Measurements from ENCODE around the gene XXYLT1.

Gene XXYLT1

DNA sequence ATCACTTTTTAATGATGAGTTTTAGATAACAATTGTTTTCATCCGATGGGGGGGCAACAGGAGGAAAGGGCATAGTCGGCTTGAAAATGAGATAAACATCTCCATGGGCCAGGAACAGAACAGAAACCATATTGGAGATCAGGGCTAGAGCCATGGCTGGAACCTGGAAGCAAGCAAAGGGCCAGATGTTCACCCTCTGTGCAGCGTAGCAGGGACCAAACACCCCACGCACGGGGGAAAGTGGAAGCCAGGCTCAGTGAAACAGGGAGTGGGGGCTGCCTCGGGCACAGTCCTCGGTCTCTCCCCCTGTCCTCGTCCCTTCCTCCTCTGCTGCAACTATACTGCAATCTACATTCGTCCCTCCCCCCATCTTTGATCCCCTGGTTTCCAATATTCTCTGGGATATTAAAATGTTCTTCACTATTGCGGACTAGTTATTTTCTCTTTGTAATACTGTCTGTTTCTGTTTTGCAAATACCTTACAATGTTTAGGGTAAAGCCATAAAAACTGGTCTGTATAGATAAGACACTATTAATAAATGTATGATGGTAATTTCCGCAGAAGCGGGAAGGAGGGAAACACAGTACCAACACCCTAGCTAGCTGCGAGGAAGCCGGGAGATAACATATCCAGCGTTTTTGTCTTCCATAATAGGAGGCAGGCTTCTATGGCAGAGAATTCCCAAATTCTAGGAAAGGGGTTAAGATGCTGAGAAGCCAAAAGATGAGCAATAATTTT, 121.5 kb downstream of the XXYLT1 start:
- no peak for DNase-seq

DNA sequence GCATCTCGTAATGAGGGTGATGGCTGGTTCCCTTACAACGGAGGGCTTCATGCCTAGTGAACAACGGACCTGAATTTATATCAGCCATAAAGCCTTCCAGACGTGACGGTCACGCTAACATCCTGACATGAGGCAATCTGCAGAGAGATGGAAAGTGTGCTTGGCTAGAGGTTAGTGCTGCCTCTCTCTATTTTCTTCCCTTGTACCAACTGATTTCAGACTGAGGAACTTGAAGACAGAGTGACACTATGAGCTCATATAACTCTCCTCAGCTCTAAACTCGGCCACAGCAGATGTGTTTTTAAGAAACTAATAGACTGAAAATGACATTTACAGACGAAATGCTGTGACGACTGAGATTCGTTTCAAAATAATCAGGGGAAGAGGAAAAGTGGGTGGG, 122.4 kb downstream of the XXYLT1 start:
- no peak for DNase-seq

DNA sequence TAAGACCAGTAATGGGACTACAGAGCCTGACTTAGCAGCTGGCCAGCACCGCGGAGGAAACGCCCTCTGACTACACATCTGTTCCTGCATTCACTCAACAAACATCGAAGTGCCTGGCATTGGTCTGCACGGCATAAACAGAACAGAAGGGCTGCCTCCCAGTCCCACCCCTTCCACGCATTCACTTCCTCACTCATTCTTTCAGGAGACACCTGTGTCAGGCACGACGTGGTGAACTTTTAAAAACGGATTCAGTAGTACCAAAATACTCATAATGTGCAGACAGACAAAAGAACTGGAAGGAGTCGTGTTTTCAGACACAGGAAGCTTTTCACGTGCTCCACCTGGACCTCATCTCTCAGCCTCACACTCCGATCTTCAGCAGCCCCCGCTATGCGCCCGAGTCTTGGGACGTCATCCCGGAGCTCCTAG, 123.3 kb downstream of the XXYLT1 start:
- no peak for DNase-seq

DNA sequence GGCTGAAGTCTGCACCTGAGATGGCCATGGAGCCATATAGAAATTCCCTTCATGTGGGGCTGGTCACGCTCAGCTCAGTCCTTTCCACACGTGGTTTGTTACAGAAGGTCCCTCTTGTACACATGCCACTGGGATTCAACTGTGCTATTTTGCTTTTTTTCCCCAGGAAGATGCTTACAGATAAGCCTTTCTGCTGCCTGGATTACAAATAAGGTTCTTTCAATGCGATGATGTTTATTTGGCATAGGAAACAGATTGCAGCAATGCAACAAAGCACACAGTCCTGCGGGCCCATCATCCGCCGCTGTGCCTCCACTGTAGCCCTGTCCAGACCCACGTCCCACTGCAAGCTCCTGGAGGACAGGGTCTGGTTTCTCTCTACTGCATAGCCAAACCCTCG, 124.8 kb downstream of the XXYLT1 start:
- no peak for DNase-seq

DNA sequence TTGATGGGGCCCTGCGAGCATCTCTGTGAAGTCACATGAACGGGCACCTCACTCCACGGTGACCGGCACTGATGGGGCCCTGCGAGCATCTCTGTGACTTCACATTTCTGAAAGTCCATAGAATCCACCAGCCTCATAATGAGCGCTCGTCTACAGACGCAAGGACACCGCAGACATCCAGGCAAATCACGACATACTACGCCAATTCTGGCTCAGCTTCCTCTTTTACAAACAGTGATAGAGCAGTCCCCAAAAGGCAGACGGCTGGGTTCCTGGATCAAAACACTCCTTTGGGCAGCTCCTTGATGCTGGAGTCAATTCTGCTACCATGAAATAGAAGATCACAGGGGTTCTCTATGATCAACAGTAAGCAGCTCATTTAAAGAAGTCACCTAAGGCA, 125.4 kb downstream of the XXYLT1 start:
- DNase-seq: no peak

DNA sequence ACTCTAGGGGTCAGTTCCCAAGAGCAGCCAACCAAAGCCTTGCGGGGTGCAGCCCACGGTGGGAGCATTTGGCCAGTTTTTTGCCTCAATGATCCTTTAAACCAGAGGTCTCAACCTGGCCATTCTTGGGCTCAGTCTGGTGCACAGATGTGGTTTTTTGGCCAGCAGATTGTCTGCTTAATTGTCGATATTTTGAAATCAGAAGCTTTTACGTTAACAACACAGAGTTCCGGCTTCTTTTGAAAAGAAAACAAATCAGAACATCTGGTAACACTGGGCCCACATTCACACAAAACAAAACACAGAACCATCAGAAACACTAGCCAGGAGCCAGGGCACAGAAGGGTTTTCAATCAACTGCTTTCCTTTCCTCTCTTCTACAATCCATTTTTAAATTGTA, 127.7 kb downstream of the XXYLT1 start:
- DNase-seq: no peak

DNA sequence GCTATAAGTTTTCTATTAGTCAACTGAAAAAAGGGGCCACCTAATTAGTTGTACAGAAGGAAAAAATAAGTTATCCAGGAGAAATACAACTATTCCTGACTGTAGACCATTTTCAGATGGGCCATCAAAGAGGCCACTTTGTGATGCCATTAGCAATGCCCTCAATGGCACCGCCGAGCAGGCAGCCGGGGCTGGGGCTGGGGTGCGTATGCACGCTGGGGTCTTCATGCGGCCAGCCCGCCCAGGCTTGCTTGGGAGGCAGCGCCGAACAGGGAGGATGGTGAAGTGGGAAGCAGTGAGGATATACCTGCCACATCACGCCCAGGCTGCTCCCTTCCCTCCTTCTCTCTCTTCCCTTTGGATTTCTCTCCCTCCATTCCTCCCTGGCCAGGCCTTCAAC, 128.4 kb downstream of the XXYLT1 start:
- DNase-seq: no peak

DNA sequence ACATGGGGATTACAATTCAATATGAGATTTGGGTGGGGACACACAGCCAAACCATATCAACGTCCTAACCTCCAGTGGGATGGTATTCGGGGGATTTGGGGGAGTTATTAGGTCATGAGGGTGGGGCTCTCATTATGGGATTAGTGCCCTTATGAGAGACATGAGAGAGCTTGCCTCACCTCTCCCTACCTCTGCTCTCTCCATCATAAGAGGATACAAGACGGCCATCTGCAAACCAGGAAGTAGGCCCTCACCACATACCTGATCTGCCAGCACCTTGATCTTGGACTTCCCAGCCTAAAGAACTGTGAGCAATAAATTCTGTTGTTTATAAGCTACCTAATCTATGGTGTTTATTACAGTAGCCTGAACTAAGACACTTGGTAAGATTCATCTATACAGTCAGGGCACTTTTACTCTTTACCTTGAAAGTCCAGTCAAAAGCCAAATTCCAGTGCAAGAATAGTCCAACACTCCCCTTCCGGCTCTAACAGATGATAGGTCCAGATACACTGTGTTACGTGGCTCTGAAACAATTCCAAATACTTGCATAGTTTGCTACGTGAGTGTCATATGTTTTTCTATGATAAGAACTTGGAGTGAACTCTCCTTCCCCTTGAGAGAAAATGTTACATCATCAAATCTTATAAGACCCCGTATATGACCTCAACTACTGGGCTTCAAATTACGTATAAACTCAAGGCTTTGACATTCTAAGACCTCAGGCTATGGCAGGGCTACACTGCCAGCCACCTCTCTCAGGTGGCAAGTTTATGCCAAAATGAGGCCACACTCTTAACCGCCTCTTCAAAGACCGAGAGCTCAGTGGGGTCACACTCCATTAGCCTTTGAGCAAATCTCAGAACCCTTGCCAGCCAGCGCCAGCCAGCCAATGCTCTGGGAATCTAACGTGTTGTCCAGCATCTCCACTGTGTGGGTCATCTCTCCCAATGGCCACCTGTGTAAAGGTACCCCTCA, 129.9 kb downstream of the XXYLT1 start:
- no peak for DNase-seq

DNA sequence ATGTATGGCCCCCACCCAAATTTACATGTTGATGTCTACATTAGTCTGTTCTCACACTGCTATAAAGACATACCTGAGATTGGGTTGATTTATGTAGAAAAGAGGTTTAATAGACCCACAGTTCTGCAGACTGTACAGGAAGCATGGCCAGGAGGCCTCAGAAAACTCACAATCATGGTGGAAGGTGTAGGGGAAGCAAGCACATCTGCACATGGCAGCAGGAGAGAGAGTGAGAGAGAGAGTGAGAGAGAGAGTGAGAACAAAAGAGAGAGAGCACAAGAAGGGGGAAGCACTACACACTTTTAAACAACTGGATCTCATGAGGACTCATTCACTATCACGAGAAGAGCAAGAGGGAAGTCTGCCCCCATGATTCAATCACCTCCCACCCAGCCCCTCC, 130.5 kb downstream of the XXYLT1 start:
- no peak for DNase-seq

DNA sequence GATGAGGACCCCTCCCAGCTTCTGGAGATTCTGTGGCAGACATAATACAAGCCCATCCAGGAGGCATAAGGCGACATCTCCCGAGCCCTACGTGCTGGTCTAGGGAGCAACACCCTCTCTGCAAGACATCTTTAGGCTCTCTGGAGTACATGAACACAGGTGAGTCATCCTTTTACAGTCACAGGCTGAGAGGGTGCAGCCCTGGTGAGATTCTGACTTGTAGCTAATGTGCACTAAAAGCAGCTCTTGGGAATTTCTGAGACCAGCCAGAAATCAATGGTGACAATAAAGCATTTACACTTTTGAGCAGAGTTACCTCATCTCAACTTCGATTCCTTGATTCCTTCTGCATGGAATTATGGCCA, 131.1 kb downstream of the XXYLT1 start:
- DNase-seq: peak; percentile 87

DNA sequence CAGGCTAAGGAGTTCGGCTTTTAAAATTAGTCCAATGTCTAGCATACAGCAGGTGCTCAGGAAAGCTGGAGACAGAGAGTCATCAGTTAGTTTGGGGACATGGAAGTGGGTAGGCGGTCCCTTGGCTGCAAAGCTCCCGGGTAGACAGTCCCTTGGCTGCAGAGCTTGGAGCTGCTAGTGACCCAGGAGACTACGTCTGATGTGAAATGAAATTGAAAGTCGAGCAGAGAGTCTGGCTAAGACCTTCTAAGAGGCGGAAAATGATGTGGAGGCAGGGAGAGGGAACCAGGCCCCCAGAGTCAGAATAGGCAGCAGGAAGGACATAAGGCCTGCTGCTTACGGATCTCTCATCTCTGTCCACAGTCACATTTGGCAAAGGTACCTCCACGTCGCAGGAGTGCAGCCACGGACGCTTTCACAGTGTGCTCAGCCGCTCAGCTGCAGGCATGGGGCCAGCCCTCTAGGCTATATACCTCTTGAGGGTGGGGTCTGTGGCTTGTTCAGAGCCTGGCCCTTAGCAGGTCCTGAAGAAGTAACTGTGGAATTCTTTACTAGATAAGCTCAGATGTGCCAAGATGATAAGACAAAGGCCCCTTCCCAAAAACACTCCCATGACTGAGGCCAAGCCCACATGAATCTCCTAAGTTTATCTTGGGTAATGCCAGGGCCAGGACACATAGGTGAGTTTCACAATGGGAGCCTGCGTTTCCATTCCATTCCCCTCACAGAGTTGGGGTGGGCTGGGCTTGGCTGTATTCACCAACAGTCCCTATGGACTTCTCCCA, 131.7 kb downstream of the XXYLT1 start:
- DNase-seq: peak; percentile 76

DNA sequence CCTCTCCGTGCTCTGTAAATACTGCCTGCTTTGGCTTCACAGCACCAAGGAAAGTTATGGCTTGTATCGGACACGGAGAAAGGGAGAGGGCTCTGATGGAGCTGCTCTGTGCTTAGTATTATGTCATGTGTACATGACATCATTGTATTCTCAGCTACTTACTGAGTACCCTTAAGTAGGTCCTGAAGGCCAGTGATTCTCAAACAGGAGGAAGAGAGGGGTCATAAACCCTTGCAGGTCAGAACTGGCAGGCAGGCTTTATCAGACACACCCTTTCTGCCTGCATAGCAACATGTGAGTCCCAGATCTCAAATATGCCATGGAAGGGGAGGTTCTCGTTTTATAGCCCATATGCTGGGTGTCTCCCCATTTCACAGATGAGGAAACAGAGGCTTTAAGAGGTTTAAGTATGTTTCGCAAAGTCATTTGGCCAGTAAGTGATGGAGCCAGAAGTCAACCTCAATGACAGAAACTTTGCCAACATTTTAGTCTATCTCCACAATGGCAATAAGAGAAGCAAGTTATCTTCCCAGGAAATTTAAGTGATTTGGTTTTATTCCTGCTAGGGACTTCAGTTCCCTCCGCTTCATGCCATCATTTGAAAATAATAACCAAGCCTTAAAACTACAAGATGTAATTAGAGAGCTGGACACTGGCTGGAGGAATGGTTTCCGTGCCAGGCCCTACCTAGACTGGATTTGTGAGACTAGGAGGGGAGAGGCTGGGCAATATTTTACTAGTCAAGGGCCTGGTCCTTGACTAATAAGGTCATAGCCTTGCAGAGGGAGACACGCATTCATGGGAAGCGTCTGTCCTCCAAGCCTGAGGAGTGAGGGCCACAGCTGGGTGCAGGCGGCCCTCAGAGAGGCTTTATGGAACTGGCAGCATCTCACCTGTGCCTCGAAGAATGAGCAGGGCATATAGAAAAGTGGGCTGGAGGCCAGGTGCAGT, 133.0 kb downstream of the XXYLT1 start:
- no peak for DNase-seq

DNA sequence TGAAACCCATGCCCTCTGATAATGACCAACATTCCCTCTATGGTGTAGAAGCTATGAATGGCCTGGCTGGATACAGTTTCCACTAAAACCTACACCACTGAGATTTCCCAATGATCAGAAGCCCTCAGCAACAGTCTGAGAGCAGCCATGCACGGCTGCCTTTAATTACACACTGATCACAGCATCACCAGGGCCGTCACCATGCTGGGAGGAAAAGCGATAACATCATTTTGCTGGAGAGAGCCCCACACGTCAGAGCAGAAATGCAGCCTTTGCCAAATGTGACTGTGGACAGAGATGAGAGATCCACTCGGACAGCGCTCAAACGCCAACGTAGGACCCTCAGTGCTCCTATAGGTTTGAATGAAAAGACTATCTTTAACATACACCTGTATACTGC, 135.0 kb downstream of the XXYLT1 start:
- no peak for DNase-seq

DNA sequence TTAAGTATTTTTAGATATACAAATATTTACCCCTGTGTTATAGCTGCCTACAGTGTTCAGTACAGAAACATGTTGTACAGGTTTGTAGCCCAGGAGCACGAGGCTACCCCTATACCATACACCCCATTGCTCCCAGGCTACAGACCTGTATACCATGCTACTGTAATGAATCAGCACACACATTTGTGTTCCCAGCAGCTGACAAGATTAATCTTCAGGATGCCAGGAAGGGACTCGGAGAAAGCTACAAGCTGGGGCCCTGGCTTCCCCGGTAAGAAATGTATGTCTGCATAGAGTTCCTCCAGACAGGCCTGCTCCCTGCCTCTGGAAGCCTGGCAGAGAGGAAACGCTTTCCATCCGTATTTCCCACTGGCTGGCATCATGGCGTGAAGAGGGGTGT, 136.5 kb downstream of the XXYLT1 start:
- DNase-seq: no peak

DNA sequence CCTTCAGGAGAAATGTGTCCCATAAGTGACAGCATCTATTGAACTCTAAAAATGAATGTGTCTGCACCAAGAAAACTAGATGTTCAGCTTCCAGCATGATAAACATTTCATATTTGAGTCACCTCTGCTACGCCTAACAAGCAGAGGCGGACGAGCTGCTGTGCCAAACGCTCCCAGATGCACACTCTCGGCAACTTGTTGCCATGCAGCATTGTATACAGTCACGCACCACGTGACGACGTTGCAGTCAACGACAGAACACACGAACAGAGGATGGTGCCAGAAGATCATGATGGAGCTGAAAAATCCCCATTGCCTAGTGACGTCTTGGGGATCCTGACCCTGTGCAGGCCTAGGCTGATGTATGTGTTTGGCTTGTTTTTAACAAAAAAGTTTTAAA, 137.5 kb downstream of the XXYLT1 start:
- DNase-seq: no peak

DNA sequence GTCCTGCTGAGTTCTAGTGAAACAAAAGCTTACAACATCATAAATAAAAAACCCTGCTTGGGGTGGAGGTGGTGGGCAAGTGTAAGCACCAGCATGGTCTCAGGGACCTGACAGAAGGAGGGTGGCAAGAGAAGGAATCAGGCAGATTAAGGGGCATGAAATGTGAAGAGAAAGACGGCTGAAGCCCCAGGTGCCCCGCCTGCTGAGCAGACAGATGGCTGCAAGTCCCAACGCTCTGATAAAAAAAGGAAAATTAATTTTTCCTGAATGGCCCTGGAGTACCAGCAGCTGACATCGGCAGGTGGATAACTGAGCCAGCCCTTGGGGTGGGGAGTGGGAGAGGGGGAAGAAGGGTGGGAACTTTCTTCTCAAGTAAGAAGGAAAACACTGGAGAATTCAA, 137.9 kb downstream of the XXYLT1 start:
- DNase-seq: no peak

DNA sequence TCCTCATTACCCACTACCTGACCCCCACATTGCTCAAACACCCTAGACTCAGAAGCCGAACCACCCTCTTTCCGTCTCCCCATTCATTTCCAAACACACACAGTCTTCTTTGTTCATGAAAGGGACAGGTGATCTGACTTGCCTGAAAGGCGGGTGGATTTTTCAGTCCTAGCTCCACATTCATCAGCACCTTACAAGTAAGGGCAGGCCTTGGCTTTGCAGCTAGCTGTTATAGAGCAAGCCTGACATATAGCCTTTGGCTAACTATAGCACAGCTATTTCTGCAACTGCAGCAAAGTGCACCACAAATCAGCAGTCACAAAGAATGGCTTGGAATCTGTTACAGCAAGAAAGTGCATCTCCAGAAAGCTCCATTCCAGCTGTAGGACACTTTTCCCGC, 139.8 kb downstream of the XXYLT1 start:
- DNase-seq: no peak

DNA sequence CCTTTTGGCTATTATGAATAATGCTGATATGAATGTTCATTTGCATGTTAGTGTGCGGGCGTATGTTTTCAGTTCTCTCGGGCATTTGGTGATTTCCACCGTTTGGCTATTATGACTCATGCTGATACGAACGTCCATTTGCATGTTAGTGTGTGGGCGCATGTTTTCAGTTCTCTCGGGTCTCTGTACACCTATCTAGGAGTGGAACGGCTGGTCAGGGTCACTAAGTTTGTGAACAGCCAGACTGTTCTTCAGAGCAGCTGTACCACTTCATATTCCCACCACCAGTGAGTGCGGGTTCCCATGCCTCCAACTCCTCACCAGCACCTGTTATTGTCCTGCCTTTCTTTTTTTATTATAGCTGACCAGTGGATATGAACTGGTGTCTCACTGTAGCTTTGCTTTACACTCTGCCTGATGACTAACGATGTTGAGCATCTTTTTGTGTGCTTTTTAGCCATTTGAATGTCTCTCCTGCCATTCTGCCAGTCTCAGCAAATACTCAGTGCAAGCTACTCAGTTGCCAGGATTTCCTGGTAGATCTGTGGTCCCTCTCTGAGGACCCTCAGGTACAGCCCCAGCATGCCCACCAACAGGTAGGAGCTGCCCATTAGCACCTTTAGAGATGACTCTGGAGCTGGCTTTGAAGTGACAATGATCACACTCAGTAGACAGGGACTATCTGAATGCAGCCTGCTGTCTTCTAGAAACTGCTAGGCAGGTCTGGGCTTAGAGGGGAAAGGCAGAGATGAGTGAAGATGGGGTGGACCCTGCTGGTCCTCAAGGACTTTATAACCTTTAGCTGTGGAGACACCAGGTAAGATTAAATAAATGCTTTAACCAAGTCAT, 141.1 kb downstream of the XXYLT1 start:
- DNase-seq: no peak

DNA sequence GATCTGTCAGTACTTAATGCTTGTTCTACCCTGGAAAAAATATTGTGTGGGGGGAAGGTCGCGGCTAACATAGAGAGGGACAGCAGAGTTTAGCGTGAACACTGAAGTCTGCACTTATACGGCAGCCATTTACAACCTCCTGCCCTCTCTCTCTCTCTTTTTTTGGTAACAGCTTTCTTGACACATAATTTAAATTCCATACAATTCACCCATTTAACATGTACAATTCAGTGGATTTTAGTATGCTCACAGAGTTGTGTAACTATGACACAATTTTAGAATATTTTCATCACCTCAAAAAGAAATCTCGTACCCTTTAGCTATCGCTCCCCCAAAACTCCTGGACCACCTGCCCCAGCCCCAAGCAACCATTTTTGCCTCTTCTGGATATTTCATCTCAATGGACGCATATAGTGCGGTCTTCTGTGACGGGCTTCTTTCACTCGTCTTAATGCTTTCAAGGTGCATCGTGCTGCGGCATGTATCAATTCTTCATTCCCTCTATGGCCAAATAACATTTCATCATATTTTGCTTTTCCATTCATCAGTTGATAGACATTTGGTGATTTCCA, 141.8 kb downstream of the XXYLT1 start:
- DNase-seq: no peak

DNA sequence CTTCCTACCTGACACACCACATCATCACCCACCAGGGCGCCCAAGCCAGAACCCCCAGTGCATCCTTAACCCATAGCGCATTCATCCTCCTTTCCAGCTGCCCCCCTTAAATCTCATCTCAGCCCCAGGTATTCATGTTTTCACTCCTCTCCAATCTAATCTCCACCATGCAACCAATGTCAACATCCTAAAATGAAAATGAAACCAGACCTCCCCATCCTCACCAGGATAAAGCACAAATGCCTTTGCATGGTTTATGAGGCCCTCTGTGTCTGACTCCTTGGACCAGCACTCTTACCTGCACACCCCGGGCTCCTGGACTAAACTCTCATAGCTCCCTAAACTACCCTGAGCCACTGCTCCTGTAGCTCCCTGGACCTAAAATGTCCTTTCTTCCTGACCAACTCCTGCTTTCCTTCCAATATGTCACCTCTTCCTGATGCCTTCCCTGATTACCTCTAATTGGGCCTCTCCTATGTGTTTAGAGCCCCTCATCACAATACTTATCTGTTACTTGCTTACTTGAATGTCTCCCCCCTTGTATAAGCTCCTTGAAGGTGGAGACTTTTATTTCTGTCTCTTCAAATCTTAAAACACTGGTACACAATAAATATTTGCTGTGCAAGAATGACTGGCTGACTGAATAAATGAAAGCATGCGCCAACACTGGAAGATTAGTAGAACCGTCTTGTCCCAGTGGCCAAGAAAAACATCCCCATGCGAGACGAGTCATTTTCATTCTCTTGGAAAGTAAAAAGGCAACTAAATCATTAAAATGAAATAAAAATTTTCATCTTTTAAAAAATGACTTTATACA, 142.5 kb downstream of the XXYLT1 start:
- no peak for DNase-seq

All from islet precursor cell (in vitro differentiated cells).